HG02610 (cell line): ENCODE measurements around the gene RBFOX2.
"Not testable (repeated sequence)": the region's sequence is repeated elsewhere in the genome, so short reads cannot be mapped to it uniquely, and the experiment has no call there.

Experiments used
- ATAC-seq: cut with Tn5 transposase; IDR thresholded peaks from one replicate; pipeline ENCODE4 v1.9.1; 2021; ENCODE audit warnings: mild to moderate bottlenecking, moderate library complexity; ENCODE audit not compliant: unreplicated experiment

The RBFOX2 gene

DNA sequence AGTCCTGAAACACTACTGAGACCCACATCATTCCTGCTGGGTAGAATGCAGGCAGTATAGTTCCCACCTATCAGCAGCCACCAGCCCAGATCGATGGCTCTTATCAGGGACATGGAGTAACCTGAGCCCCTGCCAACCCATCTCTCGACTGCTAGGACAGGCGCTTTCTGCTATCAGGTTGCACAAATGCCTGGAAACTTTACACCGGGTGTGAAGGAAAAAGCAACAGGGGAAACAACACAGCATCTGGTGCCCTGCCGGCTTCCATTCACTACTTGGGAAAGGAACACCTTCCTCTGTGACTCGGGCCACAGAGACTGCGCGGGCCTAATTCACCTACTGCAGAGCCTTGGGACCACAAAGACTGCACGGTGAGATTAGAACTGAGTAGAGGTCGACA is 18.5 kb downstream of the RBFOX2 start:
- ATAC-seq: no peak

DNA sequence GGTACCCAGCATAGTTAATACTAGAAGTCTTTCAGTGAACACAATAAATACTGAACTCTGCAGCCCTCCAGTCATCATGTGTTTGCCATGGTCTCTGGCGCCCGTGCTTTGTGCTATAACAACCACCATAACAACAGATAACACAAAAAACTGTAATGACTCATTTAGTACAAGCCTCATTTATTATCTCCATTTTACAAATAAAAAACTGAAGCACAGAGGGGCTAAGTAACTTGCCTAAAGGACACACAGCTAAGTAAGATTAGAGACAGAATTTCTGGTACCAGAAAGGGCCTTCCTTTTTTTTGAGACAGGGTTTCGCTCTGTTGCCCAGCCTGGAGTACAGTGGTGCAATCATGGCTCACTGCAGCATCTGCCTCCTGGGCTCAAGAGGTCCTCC is 19.5 kb downstream of the RBFOX2 start:
- ATAC-seq: no peak

DNA sequence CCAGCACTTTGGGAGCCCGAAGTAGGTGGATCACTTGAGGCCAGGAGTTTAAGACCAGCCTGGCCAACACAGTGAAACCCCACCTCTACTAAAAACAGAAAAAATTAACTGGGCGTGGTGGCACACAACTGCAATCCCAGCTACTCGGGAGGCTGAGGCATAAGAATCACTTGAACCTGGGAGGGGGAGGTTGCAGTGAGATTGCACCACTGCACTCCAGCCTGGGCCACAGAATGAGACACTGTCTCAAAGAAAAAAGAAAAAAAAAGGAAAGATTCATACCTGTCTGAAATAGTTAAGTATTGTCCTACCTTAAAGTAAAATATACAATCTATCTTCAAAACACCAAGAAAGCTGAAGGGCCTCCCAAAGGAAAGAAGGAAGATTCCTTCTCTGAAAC is 20.1 kb downstream of the RBFOX2 start:
- no peak for ATAC-seq

DNA sequence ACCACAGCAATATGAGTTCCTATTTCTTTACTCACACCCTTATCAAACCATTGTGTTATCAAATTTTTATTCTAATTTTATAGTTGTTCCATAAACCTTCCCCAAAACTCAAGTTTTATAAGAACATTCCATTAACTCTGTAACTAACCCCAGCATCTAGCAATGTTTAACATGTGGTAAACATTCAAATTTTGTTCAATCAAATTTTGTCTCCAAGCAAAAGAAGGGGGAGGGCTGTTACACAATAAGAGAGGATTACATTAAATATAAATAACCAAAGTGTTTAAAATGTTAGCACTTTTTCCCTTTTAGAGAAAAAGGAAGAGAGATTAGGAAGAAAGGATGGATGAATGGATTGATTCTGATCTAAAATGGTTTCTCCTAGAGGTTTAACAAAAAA is 20.5 kb downstream of the RBFOX2 start:
- ATAC-seq: no peak

DNA sequence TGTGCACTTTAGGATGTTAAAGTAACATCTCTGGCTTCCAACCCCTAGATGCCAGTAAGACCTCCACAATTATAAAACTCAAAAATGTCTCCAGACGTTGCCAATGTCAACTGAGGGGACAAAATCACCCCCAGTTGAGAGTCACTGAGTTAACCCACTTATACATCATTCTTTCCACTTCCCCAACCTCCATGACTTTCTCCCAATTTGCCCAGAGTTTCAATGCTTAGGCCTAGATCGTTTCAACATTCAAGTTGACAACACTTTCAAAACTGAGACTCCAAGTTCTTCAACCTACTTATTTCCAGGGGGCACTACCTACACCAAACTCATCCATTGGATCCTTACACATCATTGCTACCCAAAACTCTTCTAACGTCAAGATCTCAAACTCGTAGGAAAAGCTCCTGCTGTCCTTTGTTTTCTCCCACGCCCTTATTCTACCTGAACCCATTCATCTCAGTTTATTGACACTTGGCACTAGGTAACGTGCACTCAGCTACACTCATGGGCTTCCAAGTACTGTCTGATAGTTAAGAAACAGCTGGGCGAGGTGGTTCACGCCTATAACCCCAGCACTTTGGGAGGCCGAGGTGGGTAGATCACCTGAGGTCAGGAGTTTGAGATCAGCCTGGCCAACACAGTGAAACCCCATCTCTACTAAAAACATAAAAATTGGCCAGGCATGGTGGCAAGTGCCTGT is 24.5 kb downstream of the RBFOX2 start:
- ATAC-seq: no peak

DNA sequence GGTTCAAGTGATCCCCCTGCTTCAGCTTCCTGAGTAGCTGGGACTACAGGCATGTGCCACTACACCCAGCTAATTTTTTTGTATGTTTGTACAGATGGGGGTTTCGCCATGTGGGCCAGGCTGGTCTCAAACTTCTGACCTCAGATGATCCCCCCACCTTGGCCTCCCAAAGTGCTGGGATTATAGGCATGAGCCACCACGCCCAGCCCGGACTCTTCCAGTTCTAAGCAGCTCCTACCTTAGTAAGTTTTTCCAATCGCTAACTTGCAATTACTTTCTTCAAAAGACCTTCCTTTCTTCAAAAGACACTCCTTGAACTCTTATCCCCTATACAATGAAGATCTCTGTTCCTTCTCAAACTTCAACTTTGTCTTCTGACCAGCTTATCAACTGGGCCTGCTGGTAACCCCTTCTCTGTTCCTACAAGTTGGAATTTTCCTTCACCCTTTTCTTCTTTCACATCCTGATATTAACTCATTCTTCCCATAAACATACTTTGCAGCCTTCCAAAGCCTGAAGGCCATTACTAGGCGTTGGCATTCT is 25.8 kb downstream of the RBFOX2 start:
- ATAC-seq: no peak

DNA sequence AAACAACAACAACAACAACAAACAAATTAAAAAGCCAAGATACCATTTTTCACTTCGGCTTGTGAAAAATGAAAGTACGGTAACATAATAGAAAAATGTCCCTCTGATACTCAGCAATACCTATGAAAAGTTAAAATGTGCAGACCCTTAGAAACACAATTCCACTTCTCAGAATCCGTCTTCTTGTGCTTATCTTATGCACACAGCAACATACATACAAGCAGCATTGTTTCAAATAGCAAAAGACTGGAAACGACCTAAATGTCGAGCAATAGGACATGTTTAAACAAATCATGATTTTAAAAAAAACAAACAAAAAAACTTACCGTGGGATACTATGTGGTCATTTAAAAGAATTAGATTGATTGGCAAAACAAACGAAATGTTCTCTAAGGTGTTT is 26.5 kb downstream of the RBFOX2 start:
- ATAC-seq: no peak

DNA sequence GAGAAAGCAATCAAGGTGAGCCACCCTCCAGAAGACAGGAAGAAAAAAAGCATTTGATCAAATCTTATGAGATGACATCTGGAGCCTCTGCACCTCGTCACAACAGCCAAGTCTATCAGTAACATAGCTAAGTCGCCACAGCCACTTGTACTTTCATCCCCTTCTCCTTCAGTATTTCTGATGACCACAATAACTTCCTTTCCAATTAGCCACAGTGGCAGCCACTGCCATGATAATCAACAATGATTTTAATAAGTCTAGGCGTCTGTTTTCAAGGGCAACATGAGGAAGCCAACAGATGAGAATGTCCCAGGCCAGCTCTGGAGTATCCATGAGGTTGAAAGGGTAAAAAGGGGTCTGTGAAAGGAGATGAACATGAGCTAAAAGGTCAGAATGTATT is 29.9 kb downstream of the RBFOX2 start:
- no peak for ATAC-seq

- ATAC-seq: no peak
Measured at GRCh38 chr22:35997438-35997837, 31.2 kb downstream of the RBFOX2 start.

DNA sequence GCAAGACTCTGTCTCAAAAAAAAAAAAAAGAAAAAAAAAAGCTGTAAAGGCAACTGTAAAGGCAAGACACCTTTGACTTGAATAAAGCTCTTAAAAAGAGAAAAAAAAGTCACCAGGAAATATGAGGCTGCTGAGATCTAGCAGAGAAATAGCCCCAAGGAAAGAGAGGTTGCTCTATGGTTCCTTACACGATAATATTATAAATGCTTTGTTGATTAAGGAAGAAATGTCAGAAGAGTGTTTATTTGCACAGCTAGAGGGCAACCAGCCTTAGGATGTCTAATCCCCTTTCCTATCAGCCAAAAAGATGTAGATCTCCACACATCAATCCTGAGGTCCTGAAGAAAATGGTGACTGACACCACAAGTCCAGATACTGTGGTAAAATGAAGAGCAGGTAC is 32.0 kb downstream of the RBFOX2 start:
- ATAC-seq: no peak

DNA sequence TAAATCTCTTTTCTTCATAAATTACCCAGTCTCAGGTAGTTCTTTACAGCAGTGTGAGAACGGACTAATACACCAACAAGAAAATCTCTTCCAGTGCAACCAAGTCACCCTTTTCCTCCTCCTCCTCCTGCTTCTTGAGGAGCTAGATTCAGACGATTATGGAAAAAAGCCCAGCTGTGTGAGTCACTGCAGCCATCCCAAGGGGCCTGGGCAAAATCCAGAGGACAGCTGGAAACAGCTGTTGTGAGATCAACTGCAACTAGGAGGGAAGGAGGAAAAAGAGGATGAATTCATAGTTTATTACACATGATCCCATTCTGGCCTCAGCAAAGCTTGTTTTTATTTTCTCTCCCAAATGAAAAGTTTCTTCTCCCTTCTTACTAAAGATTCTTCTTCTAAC is 32.9 kb downstream of the RBFOX2 start:
- no peak for ATAC-seq

- no peak for ATAC-seq
Measured at GRCh38 chr22:35995348-35995747, 33.3 kb downstream of the RBFOX2 start.

DNA sequence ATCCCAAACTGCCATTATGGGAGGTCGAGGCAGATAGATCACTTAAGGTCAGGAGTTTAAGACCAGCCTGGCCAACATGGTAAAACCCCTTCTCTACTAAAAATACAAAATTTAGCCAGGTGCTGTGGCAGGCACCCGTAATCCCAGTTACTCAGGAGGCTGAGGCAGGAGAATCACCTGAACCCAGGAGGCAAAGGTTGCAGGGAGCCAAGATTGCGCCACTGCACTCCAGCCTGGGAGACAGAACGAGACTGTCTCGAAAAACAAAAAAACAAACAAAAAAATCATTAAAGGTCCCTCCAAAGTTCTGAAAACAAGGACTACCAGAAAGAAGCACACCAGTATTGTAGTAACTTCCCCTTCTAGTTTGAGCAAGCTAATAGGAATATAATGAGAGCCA is 34.9 kb downstream of the RBFOX2 start:
- ATAC-seq: not testable (repeated sequence)

DNA sequence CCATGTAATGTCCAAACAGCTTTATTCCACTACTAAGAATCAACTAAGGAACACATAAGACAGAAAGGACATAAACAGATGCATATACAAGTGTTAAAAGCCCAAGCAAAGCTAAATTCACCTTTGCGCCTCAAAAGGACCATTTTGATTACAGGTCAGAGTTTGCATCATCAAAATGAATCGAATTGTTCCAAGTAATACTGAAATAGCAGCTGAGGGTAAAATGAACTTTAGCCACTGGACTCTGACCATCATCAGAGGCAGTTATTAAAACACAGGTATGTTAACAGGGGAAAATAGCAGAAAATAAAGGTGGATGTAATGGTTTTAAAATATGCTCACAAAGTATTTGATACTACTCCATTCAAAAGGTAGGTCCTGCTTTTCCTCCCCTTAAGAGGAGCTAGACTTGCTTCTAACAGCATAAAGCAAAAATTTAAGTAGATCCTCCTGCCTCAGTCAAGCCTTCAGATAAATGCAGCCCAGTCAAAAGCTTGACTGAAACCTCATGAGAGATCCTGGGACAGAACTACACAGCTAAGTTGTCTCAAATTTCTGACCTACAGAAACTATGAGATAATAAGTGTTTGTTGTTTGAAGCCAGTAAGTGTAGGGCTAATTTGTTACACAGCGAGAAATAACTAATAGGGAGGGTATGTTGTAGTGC is 35.4 kb downstream of the RBFOX2 start:
- ATAC-seq: no peak

DNA sequence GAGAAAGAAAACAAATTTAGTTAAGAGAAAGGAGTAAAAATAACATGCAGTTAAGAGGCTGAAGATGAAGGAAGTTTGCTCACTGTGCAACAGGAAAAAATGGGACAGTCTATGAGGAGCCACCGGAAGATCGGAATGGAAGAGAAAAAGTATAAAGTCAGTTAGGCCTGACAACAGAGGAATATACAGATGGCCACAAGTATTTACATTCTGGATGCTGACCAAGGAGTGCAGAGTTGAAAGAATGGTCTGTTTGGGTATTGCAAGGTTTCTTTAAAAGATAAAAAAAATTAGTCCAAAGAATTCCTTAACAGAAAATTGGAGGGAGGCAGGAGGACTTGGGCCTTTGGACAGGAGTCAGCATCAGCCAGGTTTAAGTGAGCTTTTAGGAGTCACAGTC is 37.5 kb downstream of the RBFOX2 start:
- no peak for ATAC-seq

DNA sequence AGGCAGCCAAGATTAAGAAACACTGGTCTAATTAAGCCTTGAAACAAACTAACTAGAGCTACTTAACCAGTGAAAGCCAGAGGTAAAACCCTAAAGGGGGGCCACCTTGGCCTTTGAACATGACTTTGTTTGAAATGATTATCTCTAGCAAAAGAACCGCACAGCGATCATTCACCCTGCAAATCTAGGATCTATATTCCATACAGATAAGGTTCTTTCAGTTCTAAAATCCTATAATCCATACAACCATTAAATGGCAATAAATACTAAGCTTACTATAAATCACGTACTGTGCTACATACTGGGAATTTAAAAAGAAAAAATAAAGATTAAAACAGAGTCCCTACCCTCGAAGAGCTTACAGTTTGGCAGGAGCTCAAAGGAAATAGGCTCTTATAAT is 40.6 kb downstream of the RBFOX2 start:
- ATAC-seq: no peak

DNA sequence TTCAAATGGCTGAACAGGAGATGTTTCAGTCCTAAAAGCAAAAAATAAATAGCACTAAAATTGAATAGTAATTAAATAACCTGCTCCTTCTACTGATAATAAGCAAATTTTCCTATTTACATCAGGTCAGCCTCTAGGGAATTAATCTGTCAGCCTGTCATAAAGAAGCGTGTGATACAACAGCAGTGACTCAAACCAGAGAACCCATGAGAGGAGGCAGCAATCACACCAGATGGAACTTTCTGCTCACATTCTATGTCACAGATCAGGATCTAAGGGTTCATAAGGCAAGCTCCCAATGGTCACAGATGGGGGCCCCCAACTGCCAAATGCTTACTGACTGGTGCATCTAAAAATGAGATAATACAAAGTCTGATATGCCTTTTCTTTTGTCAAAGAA is 41.1 kb downstream of the RBFOX2 start:
- no peak for ATAC-seq

GRCh38 chr22:35986088-35986487 is 42.5 kb downstream of the RBFOX2 start:
- no peak for ATAC-seq

- no peak for ATAC-seq
Measured at GRCh38 chr22:35985371-35985770, 43.3 kb downstream of the RBFOX2 start.

- no peak for ATAC-seq
Measured at GRCh38 chr22:35984183-35985175, 44.1 kb downstream of the RBFOX2 start.

DNA sequence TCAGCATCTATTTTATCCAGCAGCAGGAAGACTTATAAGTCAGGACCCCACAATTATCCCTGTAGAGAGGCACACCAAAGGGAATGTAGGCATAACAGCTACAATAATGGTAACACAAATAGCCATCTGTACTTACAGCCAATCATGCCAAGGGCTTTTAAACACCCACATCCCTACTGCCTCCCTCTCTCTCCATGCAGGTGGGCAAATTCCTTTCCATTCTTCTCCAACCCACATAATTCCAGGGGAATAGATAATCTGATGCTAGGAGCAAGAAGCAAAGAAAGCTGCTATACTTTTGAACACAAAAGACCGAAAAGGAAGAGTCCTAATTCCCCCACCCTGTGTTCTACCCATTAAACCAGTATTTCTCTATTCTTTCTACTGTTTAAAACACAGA is 46.7 kb downstream of the RBFOX2 start:
- ATAC-seq: no peak
